Anterior cingulate cortex (tissue), 58 donors: ENCODE results near the gene OSTF1.

Experiments used
- DNase-seq, 58 donors: peaks; one replicate each; lab custom pipeline; 2025; lab: John Stamatoyannopoulos, UW

OSTF1 gene

DNA sequence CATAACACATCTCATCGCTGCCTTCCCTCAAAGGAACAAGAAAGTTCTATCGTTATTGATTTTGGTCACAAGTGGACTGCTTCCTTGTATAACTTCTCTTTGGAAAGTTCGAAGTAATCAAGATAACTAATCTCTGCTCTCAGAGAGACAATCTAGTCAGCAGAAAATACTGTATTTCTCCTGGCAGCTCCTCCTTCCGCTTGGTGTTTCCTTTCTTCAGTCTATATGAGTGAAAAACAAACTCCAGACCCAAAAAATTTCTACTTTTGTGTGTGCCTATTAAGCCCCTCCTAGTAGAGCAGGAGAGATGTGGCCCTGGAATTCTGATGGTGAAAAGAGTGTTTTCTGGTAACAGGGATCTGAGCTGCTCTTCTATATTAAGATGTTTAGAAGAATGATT, 24.5 kb downstream of the OSTF1 start:
- no peak for DNase-seq

DNA sequence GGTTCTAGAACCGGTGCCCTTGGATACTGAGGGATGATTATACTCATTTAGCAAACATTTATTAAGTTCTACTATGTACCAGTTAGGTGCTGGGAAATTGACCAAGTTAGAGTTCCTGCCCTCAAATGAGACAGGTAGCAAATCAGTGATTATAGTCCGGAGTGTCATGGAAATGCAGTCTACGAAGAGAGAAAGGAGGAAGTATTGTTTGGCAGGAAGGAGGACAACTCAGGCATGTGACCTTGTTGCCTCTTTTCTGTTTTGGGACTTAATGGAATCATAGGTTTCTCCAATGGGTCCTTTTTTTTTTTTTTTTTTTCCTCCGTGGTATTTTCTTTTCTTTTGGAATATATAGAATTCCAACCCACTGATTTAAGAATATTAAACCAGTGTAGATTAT, 28.0 kb downstream of the OSTF1 start:
- DNase-seq = no peak

DNA sequence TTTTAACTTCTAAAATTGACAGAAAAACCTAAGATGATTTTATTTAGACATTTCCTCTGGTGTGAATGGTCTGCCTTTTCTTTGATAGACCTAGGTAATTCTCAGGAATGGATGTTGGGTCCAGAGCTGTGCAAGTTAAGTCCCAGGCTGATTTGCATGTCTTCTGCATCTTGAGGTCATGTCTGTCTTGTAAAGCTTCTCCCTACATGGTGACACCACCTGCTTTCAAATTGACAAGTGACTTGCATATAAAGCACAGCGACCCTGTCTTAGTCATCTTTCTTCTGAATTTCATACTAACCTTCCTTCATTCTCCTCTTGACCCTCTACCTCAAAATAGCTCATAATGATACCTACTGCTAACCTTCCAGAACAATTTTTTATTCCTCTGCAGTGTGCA, 29.2 kb downstream of the OSTF1 start:
- DNase-seq = no peak

DNA sequence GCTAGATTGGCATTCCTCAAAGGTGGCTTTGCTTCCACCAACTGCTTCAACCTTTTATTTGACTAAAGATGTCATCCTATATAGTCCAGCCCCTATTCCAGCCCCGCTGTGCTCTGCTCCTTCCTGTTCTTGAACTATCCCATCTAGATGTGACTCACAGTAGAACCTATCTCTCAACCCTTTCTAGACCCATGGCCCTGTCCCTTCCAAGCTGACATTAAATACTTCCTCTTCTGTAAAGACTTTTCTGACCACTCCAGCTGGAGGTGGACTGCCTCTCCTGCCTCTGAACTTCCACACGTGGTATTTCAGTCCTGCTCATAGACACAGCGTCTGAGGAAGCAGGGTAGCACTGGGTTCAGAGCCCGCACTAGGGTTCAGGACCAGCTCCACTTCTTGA, 32.4 kb downstream of the OSTF1 start:
- no peak for DNase-seq

DNA sequence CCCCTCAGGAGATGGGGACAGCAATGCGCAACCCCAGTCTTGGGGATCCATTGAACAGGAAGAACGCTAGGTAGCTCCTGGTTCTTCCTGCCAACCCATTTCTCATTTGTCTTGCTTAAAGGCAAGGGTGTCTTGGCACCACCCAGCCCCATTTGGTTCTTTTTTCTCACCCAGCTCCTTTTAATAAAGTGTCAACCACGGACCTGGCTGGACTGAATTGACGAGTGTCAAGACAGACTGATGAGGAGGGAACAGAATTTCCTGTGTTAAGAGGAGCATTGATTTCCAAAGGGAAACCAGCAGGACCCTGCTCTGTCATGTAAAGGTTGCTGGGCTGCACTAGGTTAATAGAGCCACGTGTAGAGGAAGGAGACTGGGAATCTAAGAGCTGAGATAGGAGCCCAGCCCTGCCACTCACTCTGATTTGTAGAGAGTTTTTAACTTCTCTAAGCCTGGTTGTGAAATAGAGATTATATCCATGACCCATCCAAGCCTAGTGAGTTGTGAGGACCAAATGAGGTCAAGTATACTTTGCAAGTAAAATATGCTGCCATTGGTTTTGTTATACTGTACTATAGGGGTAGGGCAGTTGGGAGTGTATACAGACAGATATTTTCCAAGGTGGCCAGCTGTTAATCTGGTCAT, 33.7 kb downstream of the OSTF1 start:
- DNase-seq = no peak

DNA sequence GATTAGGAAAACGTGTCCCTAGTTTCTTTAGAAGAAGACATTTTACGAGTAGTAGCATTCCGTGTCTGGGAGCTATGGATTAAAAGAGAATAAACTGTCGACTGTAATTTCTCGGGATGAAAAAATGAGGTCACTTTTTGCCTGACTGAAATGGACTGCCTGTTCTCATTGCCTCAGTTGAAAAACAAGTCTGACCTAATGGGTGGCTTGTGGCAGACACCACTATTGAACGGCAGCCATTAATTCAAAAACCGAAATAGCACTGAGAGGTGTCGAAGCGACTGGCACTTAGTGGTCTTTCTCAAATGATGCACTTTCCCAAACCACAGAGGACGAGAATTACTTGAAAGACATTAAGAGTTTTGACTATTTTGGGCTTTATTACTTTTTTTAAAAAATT, 35.4 kb downstream of the OSTF1 start:
- DNase-seq = peak in 1 of 58 donors; percentile 54

DNA sequence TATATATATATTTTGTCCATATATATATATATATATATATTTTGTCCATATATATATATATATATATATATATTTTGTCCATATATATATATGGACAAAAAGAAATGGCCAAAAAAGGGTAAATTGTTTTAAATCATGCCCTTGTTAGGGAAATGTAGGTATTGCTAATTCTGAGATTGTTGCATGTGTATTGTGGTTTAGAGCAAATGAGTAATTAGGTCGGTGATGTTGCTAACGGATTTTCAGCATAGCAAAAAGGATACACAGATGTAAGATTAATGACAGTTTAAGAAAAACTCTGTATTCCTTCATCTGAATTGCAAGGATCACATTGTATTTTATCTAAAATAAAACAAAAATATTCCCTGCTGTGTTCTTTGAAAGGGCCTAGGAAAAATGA, 40.2 kb downstream of the OSTF1 start:
- no peak for DNase-seq

DNA sequence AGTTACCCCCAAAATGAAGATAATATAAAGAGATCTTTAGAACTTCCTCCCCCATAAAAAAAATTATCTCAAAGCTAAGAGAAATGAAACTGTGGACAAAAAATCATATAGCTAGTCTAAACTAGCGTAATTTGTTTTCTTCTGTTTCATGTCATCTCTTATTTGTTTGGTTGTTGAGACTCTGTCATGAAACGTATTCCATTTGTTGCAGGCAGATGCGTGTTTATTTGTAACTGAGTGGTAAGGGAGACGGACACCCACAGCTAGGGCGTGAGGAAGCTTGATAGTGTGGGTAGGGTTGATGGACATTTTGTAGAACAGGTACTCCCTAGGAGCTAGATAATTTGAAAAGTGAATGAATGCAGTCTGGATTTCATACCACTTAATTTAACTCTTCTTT, 41.9 kb downstream of the OSTF1 start:
- no peak for DNase-seq

DNA sequence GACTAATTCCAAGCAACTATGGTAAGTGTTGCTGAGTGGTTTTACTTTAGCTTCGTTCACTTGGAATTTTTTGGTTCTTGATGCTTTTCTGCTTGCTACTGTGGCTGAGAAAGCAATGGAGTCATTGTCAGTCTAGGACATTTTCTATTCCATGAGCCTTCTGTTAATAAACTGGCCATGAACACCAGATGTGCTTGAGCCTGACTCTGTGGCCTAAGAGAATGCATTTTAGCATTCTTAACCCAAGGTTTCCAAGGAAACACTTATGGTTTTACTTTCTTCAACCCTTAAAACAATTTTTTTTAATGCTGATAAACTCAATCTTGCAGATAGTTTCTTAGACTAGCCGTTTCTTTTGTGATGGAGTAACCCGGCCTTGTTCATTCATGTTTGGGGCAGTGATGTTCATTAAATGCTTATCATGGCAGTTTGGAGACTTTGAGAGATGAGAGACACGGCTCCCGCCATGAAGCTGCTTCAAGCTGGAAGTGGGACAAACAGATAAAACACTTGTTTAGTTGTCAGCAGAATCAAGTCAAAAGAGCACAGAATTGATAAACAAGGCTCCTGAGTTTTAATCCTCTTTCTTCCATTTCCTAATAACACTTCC, 42.4 kb downstream of the OSTF1 start:
- no peak for DNase-seq

DNA sequence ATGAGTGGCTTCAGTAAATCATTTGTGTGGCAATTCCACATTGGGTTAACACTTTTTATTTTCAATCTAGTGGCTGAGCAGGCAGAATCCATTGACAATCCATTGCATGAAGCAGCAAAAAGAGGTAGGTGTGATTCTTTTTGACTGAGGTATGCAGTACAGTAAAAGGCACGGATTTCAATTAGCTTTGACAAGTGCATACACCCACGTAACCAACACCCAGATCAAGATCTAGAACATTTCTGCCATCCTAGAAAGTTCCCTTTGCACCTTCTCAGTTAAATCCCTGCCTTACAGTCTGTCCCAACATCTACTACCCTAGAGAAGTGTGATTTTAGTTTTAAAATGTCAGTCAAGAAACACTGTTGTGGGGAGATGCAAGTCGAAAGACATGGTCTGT, 43.4 kb downstream of the OSTF1 start:
- no peak for DNase-seq

DNA sequence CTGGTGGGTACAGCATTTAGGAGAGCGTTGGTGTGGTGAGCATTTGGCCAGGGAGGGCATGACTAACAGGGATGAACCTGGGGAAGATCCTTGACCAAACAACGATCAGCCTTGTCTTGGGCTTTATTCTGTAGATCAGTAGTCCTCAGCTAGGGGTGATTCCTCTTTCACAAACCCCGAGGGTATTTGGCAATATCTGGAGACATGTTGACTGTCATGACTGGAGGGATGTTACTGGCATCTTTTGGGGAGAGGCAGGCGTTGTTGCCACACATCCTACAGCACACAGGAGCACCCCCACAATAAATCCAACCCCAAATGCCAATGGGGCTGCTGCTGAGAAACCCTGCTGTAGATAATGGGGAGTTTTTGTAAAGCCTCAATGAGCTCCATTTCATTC, 43.9 kb downstream of the OSTF1 start:
- DNase-seq = no peak

DNA sequence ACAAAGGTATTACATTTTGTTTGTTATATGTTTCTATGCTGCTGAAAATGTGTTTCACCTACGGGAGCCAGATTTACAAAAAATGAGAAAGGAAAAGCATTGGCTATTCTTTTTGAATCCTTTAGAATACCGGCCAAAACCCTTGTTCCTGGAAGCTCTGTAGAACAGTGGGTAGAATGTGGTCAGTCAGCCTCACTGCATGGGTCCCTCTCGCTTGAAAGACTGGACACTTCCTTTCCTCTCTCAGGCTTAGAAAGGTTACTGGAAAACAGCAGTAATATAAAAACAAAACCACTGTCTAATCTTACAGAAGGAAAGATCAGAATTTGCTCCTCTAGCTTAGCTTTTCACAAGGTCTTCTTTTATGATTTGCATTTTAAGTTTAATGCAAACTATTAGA, 45.1 kb downstream of the OSTF1 start:
- DNase-seq = no peak

DNA sequence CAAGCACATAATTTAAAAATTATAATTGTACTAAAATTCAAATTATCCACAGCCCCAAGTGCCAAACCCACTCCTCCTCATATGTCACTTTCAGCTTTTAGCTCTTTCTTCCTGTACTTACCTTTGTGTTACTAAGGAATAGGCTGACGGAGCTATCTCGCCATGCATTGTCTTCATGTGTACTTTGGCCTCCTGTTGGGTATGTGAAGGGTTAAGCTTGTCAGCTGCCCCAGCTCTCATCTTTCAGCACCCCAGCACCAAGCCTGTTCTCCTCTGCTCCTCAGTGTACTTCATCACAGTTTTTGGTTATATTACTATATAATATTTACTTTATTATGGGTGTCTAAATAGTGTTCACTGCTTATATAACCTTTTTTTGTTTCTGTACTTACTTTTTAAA, 46.2 kb downstream of the OSTF1 start:
- no peak for DNase-seq

DNA sequence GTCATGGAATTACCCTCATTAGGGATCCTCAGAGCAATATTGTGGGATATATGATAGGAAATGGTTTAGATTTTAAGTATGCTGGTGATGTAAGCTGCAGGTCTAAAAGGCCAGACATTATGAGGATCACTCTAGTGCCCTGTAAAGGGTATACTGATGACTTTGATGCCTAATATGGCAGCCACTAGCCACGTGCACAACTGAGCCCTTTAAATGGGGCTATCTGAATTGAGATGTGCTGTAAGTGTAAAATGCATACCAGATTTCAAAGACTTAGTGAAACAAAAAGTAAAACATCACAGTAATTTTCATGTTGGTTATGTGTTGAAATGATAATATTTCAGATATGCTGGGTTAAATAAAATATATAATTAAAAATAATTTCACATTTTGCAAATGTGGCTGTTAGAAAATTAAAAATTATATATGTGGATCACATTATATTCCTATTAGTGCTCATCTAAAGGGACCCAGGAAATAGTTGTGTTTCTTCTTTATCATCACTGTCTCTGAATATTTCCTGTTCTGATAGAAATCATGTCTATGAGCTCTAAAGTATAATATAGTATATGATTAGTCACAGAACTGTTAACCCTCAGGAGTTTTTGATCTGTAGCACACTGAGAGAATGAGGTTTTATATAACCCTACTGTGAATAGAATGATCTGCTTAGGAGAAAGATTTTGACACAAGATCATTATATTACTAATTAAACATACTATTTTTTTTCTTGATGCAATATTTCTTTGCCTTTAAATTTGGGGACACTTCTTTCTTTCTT, 50.1 kb downstream of the OSTF1 start:
- DNase-seq = no peak

DNA sequence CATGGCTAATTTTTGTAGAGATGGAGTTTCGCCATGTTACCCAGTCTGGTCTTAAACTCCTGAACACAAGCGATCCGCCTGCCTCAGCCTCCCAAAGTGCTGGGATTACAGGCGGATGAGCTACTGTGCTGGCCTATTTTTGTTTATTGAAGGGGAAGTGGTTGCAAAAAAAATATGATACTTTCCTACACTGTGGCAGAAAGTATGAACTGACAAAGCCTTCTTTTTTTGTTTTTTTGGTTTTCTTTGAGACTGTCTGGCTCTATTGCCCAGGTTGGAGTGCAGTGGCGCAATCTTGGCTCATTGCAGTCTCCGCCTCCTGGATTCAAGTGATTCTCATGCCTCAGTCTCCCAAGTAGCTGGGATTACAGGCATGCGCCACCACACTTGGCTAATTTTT, 50.9 kb downstream of the OSTF1 start:
- DNase-seq = no peak

DNA sequence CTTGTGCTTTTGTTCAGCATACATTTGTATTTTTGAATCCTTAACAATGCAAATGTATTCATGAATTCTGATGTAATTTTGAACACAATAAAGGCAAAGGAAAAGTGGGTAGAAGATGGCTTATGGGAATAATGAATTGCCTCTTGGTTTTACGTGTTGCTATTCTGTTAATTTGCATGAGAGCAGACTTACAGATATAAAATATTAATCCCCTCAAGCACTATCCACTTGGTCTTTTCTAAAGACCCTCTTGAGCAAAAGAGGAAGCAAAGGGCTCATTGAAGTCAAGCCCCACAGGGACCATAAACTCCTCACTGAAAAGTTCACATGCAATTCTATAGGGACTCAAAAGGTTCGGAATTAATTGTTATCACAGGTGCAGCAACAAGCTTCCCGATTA, 51.9 kb downstream of the OSTF1 start:
- no peak for DNase-seq

DNA sequence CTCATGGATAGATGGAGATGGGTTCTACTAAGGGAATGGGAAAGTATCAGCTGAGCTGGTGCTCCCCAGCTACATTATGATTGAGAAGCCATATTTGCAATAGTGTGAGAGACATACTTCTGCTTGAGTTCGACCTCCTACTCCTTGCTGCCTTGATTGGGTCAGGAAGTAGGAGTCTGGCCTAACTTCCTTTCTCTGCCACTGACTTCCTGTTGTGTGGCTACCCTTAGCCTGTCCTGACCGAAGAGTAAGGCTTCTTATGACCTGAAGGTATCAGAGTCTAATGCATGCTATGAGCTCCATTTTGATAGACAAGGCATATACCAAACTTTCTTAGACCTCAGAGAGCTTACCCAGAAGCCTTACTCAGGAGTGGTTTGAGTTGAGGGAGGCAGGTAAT, 53.9 kb downstream of the OSTF1 start:
- DNase-seq = no peak

DNA sequence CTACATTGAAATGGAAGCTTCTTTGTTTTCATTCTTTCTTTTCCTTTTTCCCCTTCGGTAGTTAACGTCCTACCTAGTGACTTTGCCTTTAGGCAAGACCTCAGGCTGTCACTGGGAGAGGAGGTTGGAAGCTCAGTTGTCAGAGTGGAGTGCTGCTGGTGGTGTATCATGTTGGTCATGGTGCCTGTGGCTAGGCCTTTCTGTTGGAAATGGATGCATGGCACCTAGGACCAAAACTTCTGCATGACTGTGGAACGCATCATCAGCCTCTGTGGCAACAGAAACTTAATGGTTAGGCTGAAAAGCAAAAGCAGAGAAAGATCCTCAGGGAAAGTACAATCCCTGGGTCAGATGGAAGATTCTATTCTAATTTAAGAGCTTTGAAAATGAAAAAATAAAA, 57.9 kb downstream of the OSTF1 start:
- DNase-seq = no peak

DNA sequence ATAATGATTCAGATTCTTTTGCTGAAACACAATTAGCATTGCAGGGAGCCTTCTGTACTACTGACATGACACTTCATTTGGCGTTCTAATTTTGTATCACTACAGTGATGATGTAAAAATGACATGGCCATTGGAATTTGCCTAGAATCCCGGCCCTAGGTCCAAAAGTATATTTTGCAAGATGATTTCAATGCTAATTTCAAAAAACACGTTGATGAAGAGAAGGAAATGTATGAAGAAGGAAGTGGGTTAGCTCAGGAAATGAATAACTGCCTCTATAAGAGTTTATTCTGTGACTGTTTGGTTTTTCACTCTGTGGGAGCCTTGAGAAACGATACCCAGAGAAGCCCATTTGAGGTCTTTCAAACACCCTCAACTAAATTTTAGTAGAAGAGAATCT, 59.3 kb downstream of the OSTF1 start:
- no peak for DNase-seq

DNA sequence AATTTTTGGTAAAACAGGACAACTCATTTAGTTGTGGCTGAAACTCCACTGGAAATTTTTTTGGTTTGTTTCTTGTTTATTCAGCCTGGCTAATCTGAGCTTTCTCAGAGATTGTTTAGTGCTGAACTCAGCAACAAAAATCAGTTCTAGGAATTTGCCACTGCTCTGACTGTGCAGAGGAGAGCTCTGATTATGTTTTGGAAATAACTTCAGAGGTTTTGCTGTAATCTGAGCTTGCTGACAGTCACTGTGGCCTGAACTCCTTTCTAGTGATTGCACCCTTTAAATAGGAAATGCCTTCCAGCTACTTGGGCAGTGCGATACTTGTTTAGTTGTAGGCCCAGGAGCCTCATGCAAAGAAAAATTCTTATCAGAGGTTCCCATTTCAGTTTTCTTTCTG, 60.2 kb downstream of the OSTF1 start:
- DNase-seq = no peak

DNA sequence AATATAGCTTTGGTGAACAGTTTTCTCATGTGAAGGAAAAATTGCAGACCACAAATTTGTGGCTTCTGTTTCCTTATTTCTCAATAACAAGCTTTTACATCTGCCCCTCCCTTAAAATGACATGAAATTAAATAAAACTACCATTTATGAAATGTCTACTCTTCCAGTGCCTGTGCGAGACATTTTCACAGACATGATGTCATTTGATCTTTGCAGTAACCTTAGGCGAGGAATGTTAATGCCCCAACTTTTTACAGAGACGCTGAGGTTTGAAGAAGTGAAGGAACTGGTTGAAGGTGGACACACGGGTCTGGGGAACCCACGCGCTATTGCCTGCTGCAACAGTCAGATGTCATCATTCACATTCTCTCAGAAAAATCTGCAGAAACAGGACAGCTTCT, 61.5 kb downstream of the OSTF1 start:
- no peak for DNase-seq

DNA sequence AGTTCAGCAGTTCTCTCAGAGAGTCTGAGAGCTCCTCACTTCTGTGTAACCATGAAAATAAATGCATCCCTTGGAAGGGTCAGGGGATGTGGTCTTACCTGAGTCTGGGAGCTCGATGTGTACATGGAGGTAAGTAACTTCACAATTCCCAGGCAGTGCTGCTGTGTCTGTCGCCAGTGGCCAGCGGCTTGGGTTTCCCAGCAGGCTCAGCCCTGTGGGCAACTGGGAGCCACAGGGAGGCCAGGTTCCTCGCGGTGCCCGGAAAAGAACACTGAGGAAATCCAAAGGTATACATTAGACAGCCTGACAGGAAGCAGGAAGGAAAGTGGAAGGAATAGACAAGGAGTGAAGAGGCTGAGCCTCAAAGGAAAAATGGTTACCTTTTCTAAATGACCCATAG, 62.2 kb downstream of the OSTF1 start:
- no peak for DNase-seq
